HCEC 1CT (cell line): ENCODE data around the gene BTBD18.

Experiments used
- DNase-seq: peaks from one replicate; pipeline ENCODE4 v3.0.0-alpha.2; 2017

The BTBD18 gene

DNA sequence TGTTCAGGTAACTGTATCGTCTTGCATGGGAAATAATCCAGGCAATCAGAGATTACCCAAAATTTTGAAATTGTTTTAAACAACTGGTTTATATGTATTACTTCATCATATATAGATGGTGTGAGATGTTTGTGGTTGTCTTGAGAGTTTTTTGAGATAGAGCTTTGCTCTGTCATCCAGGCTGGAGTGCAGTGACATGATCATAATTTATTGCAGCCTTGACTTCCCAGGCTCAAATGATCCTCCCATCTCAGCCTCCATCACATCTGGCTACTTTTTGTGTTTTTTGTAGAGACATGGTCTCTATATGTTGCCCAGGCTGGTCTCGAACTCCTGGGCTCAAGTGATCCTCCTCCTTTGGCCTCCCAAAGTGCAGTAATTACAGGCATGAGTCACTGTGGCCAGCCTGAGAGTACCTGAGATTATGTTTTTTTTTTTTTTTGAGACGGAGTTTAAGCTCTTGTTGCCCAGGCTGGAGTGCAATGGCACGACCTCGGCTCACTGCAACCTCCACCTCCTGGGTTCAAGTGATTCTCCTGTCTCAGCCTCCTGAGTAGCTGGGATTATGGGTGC is 21.5 kb upstream of the BTBD18 start:
- DNase-seq: no peak

GRCh38 chr11:57772562-57772961 is 20.9 kb upstream of the BTBD18 start:
- DNase-seq: no peak

DNA sequence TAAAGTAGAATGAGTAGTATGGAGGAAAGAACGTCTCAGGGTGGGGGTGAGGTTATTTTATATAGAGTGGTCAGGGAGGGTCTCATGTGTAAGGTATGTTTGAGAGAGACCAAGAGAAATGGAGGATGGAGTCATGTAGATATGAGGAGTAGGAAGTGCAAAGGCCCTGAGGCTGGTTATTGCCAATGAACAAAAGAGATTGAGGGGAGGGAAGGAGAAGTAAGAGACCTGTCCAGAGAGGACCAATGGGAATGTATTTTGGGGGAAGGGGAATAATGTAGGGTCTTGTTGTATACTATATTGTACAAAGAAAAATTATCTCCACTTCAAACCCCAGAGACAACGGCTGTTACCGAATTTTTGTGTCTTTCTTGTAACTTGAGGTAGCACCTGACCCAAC is 19.7 kb upstream of the BTBD18 start:
- no peak for DNase-seq

- no peak for DNase-seq
Measured at GRCh38 chr11:57770793-57771192, 19.2 kb upstream of the BTBD18 start.

DNA sequence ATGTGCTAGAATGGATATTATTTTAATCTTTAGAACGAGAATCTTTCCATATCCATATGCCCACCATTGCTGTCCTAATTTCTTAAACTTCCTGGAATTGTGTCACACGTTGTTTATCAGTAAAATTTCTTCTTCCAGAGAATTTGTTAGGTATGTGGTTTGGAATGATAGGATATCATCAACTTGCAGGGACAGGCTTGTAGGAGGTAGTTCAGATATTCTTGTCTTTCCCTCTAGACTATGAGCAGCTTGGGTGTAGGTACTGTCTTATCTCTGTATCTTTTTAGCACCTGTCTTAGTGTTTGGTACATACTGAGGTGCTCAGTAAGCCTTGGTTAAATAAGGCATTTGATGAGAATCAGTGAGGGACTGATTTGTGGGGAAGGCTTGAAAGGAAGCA is 13.4 kb upstream of the BTBD18 start:
- no peak for DNase-seq

GRCh38 chr11:57764566-57764965 is 12.9 kb upstream of the BTBD18 start:
- DNase-seq: no peak

DNA sequence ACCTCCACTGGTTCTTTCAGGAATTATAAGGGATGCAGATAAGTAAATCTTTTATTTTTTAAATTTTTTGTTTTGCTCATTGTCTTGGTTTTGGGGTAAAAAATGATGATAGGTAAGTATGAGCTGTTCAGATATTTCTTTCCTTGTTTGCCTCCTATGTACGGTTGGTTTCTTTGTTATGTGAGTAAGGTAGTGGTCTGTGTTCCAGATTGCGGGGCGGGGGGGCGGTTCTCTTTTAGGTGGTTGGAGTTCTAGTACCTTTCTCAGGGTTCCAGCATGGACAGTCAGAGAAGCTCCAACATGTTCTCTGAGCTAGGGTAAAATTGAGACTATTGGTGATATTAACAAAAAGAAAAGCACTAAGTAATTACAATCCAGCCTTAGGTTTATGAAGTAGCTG is 12.4 kb upstream of the BTBD18 start:
- no peak for DNase-seq

DNA sequence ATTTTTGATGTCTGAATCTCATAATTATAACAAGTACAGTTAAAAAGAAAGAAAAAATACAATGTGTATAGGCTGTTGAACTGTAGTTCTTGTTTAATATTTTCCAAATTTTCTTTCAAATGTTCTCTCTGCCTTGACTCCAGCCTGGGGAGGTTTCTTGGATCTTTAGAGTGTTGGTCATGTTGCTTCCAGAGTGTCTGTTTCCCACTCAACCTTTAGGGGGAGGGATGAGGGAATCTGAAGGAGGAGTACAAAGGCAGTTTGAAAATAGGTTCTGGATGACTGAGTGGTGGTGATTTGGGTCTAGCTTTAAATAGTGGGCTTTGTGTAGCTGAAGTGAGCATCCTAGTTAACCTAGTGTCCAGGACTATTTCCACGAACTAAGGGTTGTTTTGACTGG is 11.9 kb upstream of the BTBD18 start:
- DNase-seq: peak; percentile 56

DNA sequence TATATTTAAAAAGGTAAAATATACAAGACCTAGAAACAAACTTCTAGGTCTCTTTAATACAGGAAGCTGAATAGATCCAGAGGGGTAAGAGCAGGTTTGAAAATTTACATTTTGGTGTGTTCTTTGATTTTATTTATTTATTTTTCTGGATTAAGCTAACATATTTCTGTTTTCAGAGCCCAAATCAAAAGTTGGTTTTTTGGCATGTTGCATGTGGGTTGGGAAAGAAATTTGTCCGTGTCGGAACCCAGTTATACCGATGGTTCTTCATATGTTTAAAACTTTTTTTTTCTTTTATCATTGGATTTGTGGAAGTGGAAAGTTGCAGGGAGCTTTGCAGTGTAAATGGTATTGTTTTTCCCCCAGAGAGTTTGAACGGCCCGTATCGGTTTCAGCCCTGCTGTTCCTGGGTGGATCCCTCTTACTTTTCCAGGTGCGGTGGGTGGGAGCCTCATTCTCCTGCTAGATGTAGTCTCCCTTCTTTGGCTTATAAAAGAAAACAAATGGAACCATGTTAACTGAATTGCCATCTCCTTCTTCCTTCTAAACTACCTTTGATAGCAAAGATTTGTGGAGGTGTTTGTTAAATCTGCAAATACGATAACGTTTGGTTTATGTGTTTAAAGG is 10.7 kb upstream of the BTBD18 start:
- DNase-seq: no peak

GRCh38 chr11:57761301-57762234 is 9.9 kb upstream of the BTBD18 start, which contains the start of gene CTNND1:
Gene CTNND1, plus strand, starts transcription at chr11:57761802. Its CDS starts 29,677 bp downstream, at chr11:57791479.
- DNase-seq: peak; percentile 98

DNA sequence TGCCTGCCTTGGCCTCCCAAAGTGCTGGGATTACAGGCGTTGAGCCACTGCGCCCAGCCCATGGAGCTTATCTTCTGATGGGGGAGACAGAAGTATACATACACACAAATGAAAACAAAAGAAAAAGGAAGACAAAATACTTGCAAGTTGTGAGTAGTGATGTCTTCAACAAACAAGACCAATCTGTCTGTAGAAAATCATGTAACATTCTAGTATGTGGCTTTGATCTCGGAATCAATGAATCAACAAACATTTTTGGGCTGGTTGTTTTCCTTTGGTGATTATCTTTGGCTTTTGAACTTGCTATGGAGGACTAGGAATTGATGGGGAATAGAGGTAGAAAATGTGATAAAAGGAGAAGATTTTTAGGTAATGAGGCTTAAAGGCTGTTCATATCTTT is 6.6 kb upstream of the BTBD18 start:
- DNase-seq: no peak

DNA sequence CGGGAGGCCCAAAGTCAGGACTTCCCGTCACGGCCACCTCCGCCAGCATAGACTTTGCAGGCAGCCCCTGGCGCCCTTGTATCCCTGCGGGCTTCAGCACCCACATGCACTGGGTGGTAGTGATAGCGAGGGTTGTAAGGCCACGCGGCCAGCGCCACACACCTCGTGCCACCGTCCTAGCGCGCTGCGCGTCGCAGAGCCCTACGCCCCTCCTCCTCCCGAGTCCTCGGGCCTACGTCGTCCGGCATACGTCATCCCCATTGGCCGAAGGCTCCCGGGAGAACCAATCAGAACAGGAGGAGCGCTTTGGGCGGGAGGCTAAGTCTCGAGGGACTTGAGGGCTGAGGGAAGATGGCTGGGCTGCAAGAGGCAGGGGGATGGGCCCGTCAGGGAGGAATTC is 1.3 kb upstream of the BTBD18 start:
- DNase-seq: no peak

DNA sequence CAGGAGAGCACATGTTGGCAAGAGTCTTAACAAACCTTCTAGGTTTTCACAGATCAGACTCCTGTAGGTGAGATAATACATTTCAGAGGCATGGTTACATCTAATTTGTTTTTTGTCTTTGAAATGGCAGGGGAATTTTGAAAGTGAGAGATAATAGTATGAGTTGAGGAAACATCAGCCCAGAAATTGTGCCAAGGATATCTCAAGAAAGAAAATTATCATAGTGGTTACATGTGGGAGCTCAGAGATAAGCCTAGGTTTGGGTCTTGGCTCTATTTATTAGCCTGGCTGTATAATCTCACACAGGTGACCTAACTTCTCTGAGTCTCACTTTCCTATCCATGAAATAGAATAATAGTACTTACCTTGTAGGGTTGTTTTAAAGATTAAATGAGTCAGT is 443 bp downstream of the BTBD18 start:
- DNase-seq: no peak

DNA sequence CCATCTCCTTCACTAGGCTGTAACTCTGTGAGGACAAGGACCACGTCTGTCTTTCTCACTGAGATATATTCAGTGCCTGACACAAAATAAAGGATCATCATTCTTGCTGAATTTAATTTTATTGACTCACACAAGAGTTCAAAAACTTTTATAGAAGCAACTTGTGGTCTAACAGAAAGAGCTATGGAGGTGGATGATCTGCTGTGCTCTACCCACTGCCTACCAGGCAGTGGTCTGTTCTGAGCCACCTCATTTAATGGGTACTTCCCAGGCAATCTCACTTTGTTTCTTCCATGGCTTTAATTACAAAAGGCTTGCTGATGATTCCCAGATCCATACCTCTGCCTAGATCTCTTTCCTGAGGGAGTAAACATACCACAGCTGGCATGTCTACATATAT is 4.7 kb downstream of the BTBD18 start:
- DNase-seq: no peak

- no peak for DNase-seq
Measured at GRCh38 chr11:57745206-57745605, 6.4 kb downstream of the BTBD18 start.

DNA sequence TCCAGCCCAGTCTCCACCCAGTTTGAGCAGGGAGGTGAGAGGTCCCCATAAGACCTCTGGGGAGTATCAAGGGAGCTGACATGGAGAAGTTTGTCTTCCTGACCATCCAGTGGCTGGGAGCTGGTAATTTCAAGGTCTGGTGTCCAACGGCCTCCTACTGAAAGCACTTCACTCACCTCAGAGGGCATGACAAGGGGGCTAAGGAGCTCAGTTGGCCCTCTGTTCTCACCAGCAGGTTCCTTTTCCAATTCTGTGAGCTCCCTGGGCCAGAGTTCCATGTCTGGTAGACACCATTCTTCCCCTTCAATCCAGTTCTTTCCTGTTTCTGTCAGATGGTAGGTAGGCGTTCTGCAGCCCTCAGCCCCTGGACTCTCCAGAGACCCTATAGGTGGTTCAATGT is 7.3 kb downstream of the BTBD18 start:
- DNase-seq: no peak

GRCh38 chr11:57742087-57742452 is 9.5 kb downstream of the BTBD18 start:
- no peak for DNase-seq

DNA sequence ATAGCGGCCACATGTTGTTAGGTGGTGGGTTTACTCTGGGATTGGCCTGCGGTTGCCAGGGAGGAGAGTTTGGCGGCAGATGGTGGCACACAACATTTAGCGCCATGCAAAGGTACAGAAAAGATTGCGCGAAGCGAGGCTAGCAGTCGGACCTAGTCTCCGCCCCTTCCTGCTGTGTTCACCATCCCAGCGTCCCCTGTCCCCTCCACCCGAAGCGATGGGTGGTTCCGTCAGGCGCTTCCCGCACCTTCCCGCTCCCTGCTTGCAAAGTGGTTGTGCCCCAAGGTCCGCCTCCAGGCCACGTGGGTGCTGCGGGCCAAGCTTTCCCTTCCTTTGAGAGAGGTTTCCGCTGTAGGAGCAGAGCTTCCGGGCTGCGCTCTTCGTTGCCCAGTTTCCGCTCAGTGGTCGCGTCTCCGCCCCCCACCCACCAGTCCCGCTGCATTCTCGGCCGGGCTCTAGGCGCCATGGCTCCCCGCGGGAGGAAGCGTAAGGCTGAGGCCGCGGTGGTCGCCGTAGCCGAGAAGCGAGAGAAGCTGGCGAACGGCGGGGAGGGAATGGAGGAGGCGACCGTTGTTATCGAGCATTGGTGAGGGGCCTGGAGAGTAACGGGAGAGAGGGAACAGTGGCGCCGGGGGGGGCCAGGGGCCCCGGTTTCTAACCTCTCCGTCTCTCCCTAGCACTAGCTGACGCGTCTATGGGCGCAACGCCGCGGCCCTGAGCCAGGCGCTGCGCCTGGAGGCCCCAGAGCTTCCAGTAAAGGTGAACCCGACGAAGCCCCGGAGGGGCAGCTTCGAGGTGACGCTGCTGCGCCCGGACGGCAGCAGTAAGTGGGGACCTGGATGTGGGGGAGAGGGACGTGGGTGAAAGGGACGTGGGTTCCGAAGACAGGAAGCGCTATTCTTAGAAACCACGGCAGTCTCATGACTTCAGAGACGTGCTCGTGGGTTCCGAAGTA is 10.2 kb downstream of the BTBD18 start, which contains the start of gene SELENOH:
Gene SELENOH, plus strand, starts transcription at position 360 of the 955 bp plus-strand sequence. Its CDS starts 105 bp downstream, at position 465.
- peak; percentile 97 for DNase-seq

DNA sequence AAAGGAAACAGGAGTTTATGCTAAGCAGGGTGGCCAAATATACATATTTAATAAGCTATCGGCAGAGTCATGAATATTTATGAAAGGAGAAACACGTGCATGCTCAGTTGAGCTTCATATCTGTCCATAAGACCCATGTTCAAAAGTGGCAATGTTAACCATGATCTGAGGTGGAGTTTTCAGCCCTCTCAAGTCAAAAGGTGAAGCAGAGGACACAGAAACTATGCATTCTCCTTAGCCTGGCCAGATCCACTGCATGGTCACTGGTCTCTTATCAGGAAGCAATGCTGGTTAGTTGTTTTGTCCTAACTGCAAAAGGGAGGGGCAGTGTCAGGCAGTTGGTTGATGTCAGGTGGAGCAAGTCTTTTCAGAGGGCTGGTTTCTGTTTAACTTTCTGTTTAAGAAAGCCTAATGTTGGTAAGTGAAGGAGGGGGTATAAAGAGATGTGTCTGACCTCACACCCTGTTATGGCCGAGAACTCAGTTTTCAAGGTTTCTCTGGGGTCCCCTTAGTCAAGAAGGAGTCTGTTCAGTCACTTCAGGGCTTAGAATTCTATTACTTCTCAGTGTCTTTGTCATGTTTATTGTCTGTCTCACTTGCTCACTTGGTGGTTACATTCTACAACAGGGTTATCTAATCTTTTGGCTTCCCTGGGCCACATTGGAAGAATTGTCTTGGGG is 15.9 kb downstream of the BTBD18 start:
- no peak for DNase-seq

GRCh38 chr11:57732661-57733060 is 19.0 kb downstream of the BTBD18 start:
- no peak for DNase-seq

- DNase-seq: no peak
Measured at GRCh38 chr11:57729479-57729878, 22.1 kb downstream of the BTBD18 start.

GRCh38 chr11:57728829-57729228 is 22.8 kb downstream of the BTBD18 start:
- no peak for DNase-seq
